AG10803 (cell line): ENCODE data around the gene TLR4.

Experiments
- DNase-seq: peaks from one replicate; pipeline ENCODE4 v3.0.0; 2010; ENCODE audit warnings: low read depth
- H3K4me3 ChIP-seq: 2 replicates; pipeline ENCODE4 v1.5.1; 2011; ENCODE audit warnings: mild to moderate bottlenecking, low read length, control low read depth
- CTCF ChIP-seq: conservative IDR thresholded peaks from 2 replicates; pipeline ENCODE4 v1.5.1; 2011; ENCODE audit warnings: mild to moderate bottlenecking, low read length, control low read depth, inconsistent platforms

TLR4 gene

GRCh38 chr9:117709936-117710335 lies 5.7 kb downstream of the TLR4 start:
- no peak overlapping the region for H3K4me3 ChIP-seq
- no peak for DNase-seq
- TF ChIP-seq CTCF = no peak

GRCh38 chr9:117714282-117714681 lies 10.1 kb downstream of the TLR4 start:
- no peak for DNase-seq
- TF ChIP-seq CTCF = no peak
- no peak overlapping the region for H3K4me3 ChIP-seq

GRCh38 chr9:117715411-117715989 lies 11.3 kb downstream of the TLR4 start:
- H3K4me3 ChIP-seq = no peak overlapping the region
- peak; percentile 44 for DNase-seq
- TF ChIP-seq CTCF = no peak

DNA sequence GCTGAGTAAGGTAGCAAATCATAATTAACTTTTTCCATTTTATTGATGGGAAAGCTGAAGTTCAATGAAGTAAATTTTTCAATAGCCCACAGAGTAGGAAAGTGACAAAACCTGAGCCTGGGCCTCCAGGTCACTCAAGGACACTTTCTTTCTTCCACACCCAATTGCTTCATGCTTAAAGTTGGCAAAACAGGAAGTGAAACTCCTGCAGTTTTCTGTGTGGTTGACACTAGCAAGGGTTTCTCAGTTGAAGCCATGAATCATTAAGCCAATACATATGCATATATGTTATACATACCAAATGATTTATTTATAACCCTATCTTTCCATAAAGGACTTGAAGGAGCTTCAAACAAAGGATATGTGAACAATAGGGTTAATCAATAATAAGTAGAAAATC lies 13.9 kb downstream of the TLR4 start:
- H3K4me3 ChIP-seq = no peak overlapping the region
- peak; percentile 73 for DNase-seq
- no peak for TF ChIP-seq CTCF

DNA sequence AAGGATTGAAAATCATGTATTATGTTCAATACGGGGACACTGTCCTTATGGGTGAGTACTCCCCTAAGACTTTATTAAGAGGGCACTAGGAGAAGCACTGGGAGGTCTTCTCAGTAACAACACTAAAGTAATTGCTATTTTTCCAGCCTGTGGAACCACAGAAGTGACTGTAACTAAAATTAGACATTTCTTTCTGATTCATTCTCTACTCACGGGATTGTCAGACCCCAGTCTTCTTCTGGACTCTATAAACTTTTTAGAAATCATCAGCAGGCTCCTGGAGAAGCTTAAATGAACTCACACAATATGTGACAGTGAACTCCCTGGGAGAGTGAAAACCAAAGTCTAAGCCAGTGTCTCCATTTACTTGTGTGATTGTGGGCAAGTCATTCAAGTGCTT lies 14.5 kb downstream of the TLR4 start:
- TF ChIP-seq CTCF = no peak
- no peak overlapping the region for H3K4me3 ChIP-seq
- DNase-seq = peak; percentile 26

GRCh38 chr9:117719161-117719920 lies 15.1 kb downstream of the TLR4 start:
- no peak overlapping the region for H3K4me3 ChIP-seq
- DNase-seq = peak; percentile 49
- TF ChIP-seq CTCF = no peak

- TF ChIP-seq CTCF = no peak
- no peak overlapping the region for H3K4me3 ChIP-seq
- DNase-seq = peak; percentile 73
Observed at GRCh38 chr9:117720066-117720465, 15.9 kb downstream of the TLR4 start.
